Measurements from ENCODE around the gene DRAXIN. TPM values are rescaled to one million over a fixed set of nuclear protein-coding genes. Genes with fewer than 3 reads are reported as not detected.

Gene DRAXIN
- total RNA-seq, 4 donors from 2014 or later, result 0.14 to 0.16 TPM; not detected in 2

- H3K36me3 ChIP-seq, result no peaks in the 10 kb centered on the region
- TF ChIP-seq CTCF (IDR thresholded peaks at IDR 0.05) (no peak), EP300 (IDR thresholded peaks at IDR 0.05; ENCODE audit: low read depth) (no peak), POLR2AphosphoS5 (IDR thresholded peaks at IDR 0.05) (no peak), POLR2A (IDR thresholded peaks at IDR 0.05) (no peak)
- in situ Hi-C loops (cut with MboI; ENCODE audit: low pct_ligation_motif_present in 1 of 4, low pct_unique_long_range_greater_than_20kb in 1 of 4, low sequenced_read_pairs in 3 of 4), result no loop called here
- no peak overlapping the region for H3K27ac ChIP-seq
- 79 to 80% methylated on average over 1 to 2 of the region's 2 CpGs for WGBS, 2 donors (ENCODE audit: low coverage in 1 of 2)
- no peak overlapping the region for H3K4me3 ChIP-seq
- DNase-seq, result no peak
- intact Hi-C loops (cut with DNase I; ENCODE audit: low total_unique reads), result loop anchor here (10.0 kb wide), 1 partner anchor 67 kb away; the partner anchor contains the start of genes CLCN6 and MTHFR
- no peaks in the 10 kb centered on the region for H3K9me3 ChIP-seq
- H3K27me3 ChIP-seq, result no peaks in the 10 kb centered on the region
- H3K4me1 ChIP-seq, result peaks cover 0 to 32% (median 15%) of the 10 kb centered on the region in 4 donors
Observed at GRCh38 chr1:11738096-11738495, 46.6 kb downstream of the DRAXIN start.

DNA sequence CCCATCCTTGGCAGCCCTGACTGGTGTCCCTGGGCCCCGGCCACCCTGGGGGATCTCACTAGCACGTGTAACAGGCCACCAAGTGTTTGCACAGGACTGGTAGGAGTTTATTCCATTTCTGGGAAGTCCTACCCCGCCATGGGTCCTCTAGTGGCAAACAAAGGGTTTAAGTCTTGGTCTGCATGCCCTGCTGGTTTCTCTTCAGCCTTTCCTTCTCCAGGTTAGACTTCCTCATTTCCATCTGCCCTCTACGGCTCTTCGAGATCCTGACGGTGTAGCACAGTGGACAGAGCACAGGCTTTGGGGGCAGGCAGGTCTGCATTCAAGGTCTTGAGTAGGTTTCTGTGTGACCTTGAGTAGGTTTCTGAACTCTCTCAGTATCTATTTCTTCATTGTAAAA lies 47.3 kb downstream of the DRAXIN start:
- Histone ChIP-seq H3K9me3 (no peaks in the 10 kb centered on the region), H3K27ac (no peak overlapping the region), H3K4me1 (peaks cover 0 to 30% (median 15%) of the 10 kb centered on the region in 4 donors), H3K36me3 (no peaks in the 10 kb centered on the region), H3K4me3 (no peak overlapping the region), H3K27me3 (no peaks in the 10 kb centered on the region)
- in situ Hi-C loops (cut with MboI; ENCODE audit: low pct_ligation_motif_present in 1 of 4, low pct_unique_long_range_greater_than_20kb in 1 of 4, low sequenced_read_pairs in 3 of 4) (no loop called here), intact Hi-C loops (cut with DNase I; ENCODE audit: low total_unique reads) (loop anchor here (10.0 kb wide), 1 partner anchor 66 kb away; the partner anchor contains the start of genes CLCN6 and MTHFR)
- 79% methylated on average over 6 of the region's 6 CpGs; no CpG with 5 or more reads in 1 of the 2 donors for WGBS, 2 donors (ENCODE audit: low coverage in 1 of 2)
- no peak for TF ChIP-seq CTCF (IDR thresholded peaks at IDR 0.05)
- no peak for TF ChIP-seq POLR2A (IDR thresholded peaks at IDR 0.05)
- no peak for TF ChIP-seq POLR2AphosphoS5 (IDR thresholded peaks at IDR 0.05)
- no peak for TF ChIP-seq EP300 (IDR thresholded peaks at IDR 0.05; ENCODE audit: low read depth)
- DNase-seq, result no peak

- Histone ChIP-seq H3K9me3 (no peaks in the 10 kb centered on the region), H3K4me3 (no peak overlapping the region), H3K27ac (no peak overlapping the region), H3K27me3 (no peaks in the 10 kb centered on the region), H3K36me3 (no peaks in the 10 kb centered on the region), H3K4me1 (peaks cover 0 to 25% (median 13%) of the 10 kb centered on the region in 4 donors)
- WGBS, 2 donors (ENCODE audit: low coverage in 1 of 2), result 51 to 69% methylated on average over 3 to 15 of the region's 15 CpGs
- intact Hi-C loops (cut with DNase I; ENCODE audit: low total_unique reads), result no loop called here
- DNase-seq, result no peak
- TF ChIP-seq POLR2A (IDR thresholded peaks at IDR 0.05) (no peak), CTCF (IDR thresholded peaks at IDR 0.05) (no peak), EP300 (IDR thresholded peaks at IDR 0.05; ENCODE audit: low read depth) (no peak), POLR2AphosphoS5 (IDR thresholded peaks at IDR 0.05) (no peak)
- in situ Hi-C loops (cut with MboI; ENCODE audit: low pct_ligation_motif_present in 1 of 4, low pct_unique_long_range_greater_than_20kb in 1 of 4, low sequenced_read_pairs in 3 of 4), result no loop called here
Observed at GRCh38 chr1:11740258-11741192, 49.0 kb downstream of the DRAXIN start.

GRCh38 chr1:11741482-11741881 lies 50.0 kb downstream of the DRAXIN start:
- no peaks in the 10 kb centered on the region for H3K27me3 ChIP-seq
- WGBS, 2 donors (ENCODE audit: low coverage in 1 of 2), result 87 to 94% methylated on average over 4 of the region's 4 CpGs
- intact Hi-C loops (cut with DNase I; ENCODE audit: low total_unique reads) (no loop called here), in situ Hi-C loops (cut with MboI; ENCODE audit: low pct_ligation_motif_present in 1 of 4, low pct_unique_long_range_greater_than_20kb in 1 of 4, low sequenced_read_pairs in 3 of 4) (no loop called here)
- no peak overlapping the region for H3K27ac ChIP-seq
- peaks cover 0 to 7% (median 0%) of the 10 kb centered on the region in 4 donors for H3K36me3 ChIP-seq
- H3K4me1 ChIP-seq, result peaks cover 0 to 22% (median 9%) of the 10 kb centered on the region in 4 donors
- H3K9me3 ChIP-seq, result no peaks in the 10 kb centered on the region
- TF ChIP-seq POLR2A (IDR thresholded peaks at IDR 0.05) (no peak), POLR2AphosphoS5 (IDR thresholded peaks at IDR 0.05) (no peak), CTCF (IDR thresholded peaks at IDR 0.05) (no peak), EP300 (IDR thresholded peaks at IDR 0.05; ENCODE audit: low read depth) (no peak)
- H3K4me3 ChIP-seq, result no peak overlapping the region
- no peak for DNase-seq
